Measurements from ENCODE around the gene CFL1.

GRCh38 chr11:65861533-65862183 is 3.7 kb upstream of the CFL1 start:
- TF ChIP-seq POLR2AphosphoS5 (IDR thresholded peaks at IDR 0.05; ENCODE audit: borderline replicate concordance, low read depth, low read length) (no peak), EZH2 (IDR thresholded peaks at IDR 0.05) (no peak)

All from SK-N-MC (cell line).